Measurements from ENCODE around the gene PRAMEF15. TPM values are rescaled to one million over a fixed set of nuclear protein-coding genes. Genes with fewer than 3 reads are reported as not detected.
"Not testable (repeated sequence)": the region's sequence is repeated elsewhere in the genome, so short reads cannot be mapped to it uniquely, and the experiment has no call there.

PRAMEF15 gene
- total RNA-seq, 1 experiment from 2014 or later, result not detected

GRCh38 chr1:13303239-13303638 lies 12.1 kb upstream of the PRAMEF15 start, which contains the start of gene PRAMEF33:
PRAMEF33 (plus strand) TSS chr1:13303539; CDS start chr1:13305955, 2,416 bp downstream.
- H3K9me3 ChIP-seq (ENCODE audit: low read length); H2AFZ ChIP-seq (ENCODE audit: low read length); H3K9ac ChIP-seq (ENCODE audit: low read length); H3K27me3 ChIP-seq (ENCODE audit: low read length); H3K4me1 ChIP-seq (ENCODE audit: low read length); H3K27ac ChIP-seq (ENCODE audit: low read length); H3K4me3 ChIP-seq (ENCODE audit: low read length); H3K9me2 ChIP-seq (replicated peaks; ENCODE audit: insufficient read depth, low read length); H4K20me1 ChIP-seq (ENCODE audit: insufficient read depth, low read depth, low read length); H3K79me2 ChIP-seq (ENCODE audit: low read length); H3K4me2 ChIP-seq (ENCODE audit: low read depth, low read length, poor library complexity, severe bottlenecking); H3K36me3 ChIP-seq (ENCODE audit: insufficient read depth, low read length); DNase-seq: not testable (repeated sequence)

- not testable (repeated sequence) for H3K36me3 ChIP-seq (ENCODE audit: insufficient read depth, low read length); H3K9me3 ChIP-seq (ENCODE audit: low read length); H3K79me2 ChIP-seq (ENCODE audit: low read length); H3K27me3 ChIP-seq (ENCODE audit: low read length); H3K4me2 ChIP-seq (ENCODE audit: low read depth, low read length, poor library complexity, severe bottlenecking); H3K4me3 ChIP-seq (ENCODE audit: low read length); H3K4me1 ChIP-seq (ENCODE audit: low read length); H2AFZ ChIP-seq (ENCODE audit: low read length); H3K27ac ChIP-seq (ENCODE audit: low read length); DNase-seq; H4K20me1 ChIP-seq (ENCODE audit: insufficient read depth, low read depth, low read length); H3K9ac ChIP-seq (ENCODE audit: low read length); H3K9me2 ChIP-seq (replicated peaks; ENCODE audit: insufficient read depth, low read length)
These were observed 27.1 kb downstream of the PRAMEF15 start for GRCh38 chr1:13342496-13342895.

GRCh38 chr1:13347034-13347433 lies 31.7 kb downstream of the PRAMEF15 start, which contains the start of gene PRAMEF14:
PRAMEF14 (minus strand) TSS chr1:13347134; CDS start chr1:13345314, 1,820 bp downstream.
- H3K79me2 ChIP-seq (ENCODE audit: low read length); H3K27ac ChIP-seq (ENCODE audit: low read length); H3K27me3 ChIP-seq (ENCODE audit: low read length); H3K9me2 ChIP-seq (replicated peaks; ENCODE audit: insufficient read depth, low read length); H3K4me1 ChIP-seq (ENCODE audit: low read length); H3K36me3 ChIP-seq (ENCODE audit: insufficient read depth, low read length); H3K9ac ChIP-seq (ENCODE audit: low read length); H4K20me1 ChIP-seq (ENCODE audit: insufficient read depth, low read depth, low read length); H2AFZ ChIP-seq (ENCODE audit: low read length); H3K9me3 ChIP-seq (ENCODE audit: low read length); H3K4me2 ChIP-seq (ENCODE audit: low read depth, low read length, poor library complexity, severe bottlenecking); DNase-seq; H3K4me3 ChIP-seq (ENCODE audit: low read length): not testable (repeated sequence)

GRCh38 chr1:13353476-13353875 lies 38.1 kb downstream of the PRAMEF15 start:
- not testable (repeated sequence) for H3K27me3 ChIP-seq (ENCODE audit: low read length); H3K27ac ChIP-seq (ENCODE audit: low read length); H4K20me1 ChIP-seq (ENCODE audit: insufficient read depth, low read depth, low read length); H3K36me3 ChIP-seq (ENCODE audit: insufficient read depth, low read length); DNase-seq; H3K9ac ChIP-seq (ENCODE audit: low read length); H3K9me3 ChIP-seq (ENCODE audit: low read length); H3K79me2 ChIP-seq (ENCODE audit: low read length); H3K9me2 ChIP-seq (replicated peaks; ENCODE audit: insufficient read depth, low read length); H2AFZ ChIP-seq (ENCODE audit: low read length); H3K4me3 ChIP-seq (ENCODE audit: low read length); H3K4me1 ChIP-seq (ENCODE audit: low read length); H3K4me2 ChIP-seq (ENCODE audit: low read depth, low read length, poor library complexity, severe bottlenecking)

- not testable (repeated sequence) for H3K79me2 ChIP-seq (ENCODE audit: low read length); H3K4me2 ChIP-seq (ENCODE audit: low read depth, low read length, poor library complexity, severe bottlenecking); H2AFZ ChIP-seq (ENCODE audit: low read length); H3K36me3 ChIP-seq (ENCODE audit: insufficient read depth, low read length); H3K9me2 ChIP-seq (replicated peaks; ENCODE audit: insufficient read depth, low read length); DNase-seq; H3K9me3 ChIP-seq (ENCODE audit: low read length); H3K9ac ChIP-seq (ENCODE audit: low read length); H3K4me1 ChIP-seq (ENCODE audit: low read length); H4K20me1 ChIP-seq (ENCODE audit: insufficient read depth, low read depth, low read length); H3K4me3 ChIP-seq (ENCODE audit: low read length); H3K27ac ChIP-seq (ENCODE audit: low read length); H3K27me3 ChIP-seq (ENCODE audit: low read length)
These were observed 39.1 kb downstream of the PRAMEF15 start for GRCh38 chr1:13354475-13354874.

GRCh38 chr1:13356774-13357173 lies 41.4 kb downstream of the PRAMEF15 start:
- peak; percentile 91 for DNase-seq

GRCh38 chr1:13362364-13362763 lies 47.0 kb downstream of the PRAMEF15 start:
- not testable (repeated sequence) for DNase-seq; H3K4me2 ChIP-seq (ENCODE audit: low read depth, low read length, poor library complexity, severe bottlenecking); H3K4me3 ChIP-seq (ENCODE audit: low read length); H3K27me3 ChIP-seq (ENCODE audit: low read length); H3K4me1 ChIP-seq (ENCODE audit: low read length); H3K9ac ChIP-seq (ENCODE audit: low read length); H3K36me3 ChIP-seq (ENCODE audit: insufficient read depth, low read length); H3K79me2 ChIP-seq (ENCODE audit: low read length); H4K20me1 ChIP-seq (ENCODE audit: insufficient read depth, low read depth, low read length); H3K9me3 ChIP-seq (ENCODE audit: low read length); H2AFZ ChIP-seq (ENCODE audit: low read length); H3K27ac ChIP-seq (ENCODE audit: low read length); H3K9me2 ChIP-seq (replicated peaks; ENCODE audit: insufficient read depth, low read length)

More at GRCh38 chr1:13356774-13357173, 41.4 kb downstream of the PRAMEF15 start:
- not testable (repeated sequence) for H3K4me2 ChIP-seq (ENCODE audit: low read depth, low read length, poor library complexity, severe bottlenecking); H3K9me3 ChIP-seq (ENCODE audit: low read length); H3K9ac ChIP-seq (ENCODE audit: low read length); H2AFZ ChIP-seq (ENCODE audit: low read length); H3K27ac ChIP-seq (ENCODE audit: low read length); H3K79me2 ChIP-seq (ENCODE audit: low read length); H4K20me1 ChIP-seq (ENCODE audit: insufficient read depth, low read depth, low read length); H3K4me1 ChIP-seq (ENCODE audit: low read length); H3K36me3 ChIP-seq (ENCODE audit: insufficient read depth, low read length); H3K4me3 ChIP-seq (ENCODE audit: low read length); H3K27me3 ChIP-seq (ENCODE audit: low read length); H3K9me2 ChIP-seq (replicated peaks; ENCODE audit: insufficient read depth, low read length)

GRCh38 chr1:13364928-13365327 lies 49.5 kb downstream of the PRAMEF15 start:
- not testable (repeated sequence) for DNase-seq; H3K9ac ChIP-seq (ENCODE audit: low read length); H3K9me2 ChIP-seq (replicated peaks; ENCODE audit: insufficient read depth, low read length); H3K9me3 ChIP-seq (ENCODE audit: low read length); H3K27me3 ChIP-seq (ENCODE audit: low read length); H3K4me1 ChIP-seq (ENCODE audit: low read length); H3K36me3 ChIP-seq (ENCODE audit: insufficient read depth, low read length); H3K27ac ChIP-seq (ENCODE audit: low read length); H3K79me2 ChIP-seq (ENCODE audit: low read length); H3K4me3 ChIP-seq (ENCODE audit: low read length); H2AFZ ChIP-seq (ENCODE audit: low read length); H3K4me2 ChIP-seq (ENCODE audit: low read depth, low read length, poor library complexity, severe bottlenecking); H4K20me1 ChIP-seq (ENCODE audit: insufficient read depth, low read depth, low read length)

- H3K4me1 ChIP-seq (ENCODE audit: low read length); H3K9me3 ChIP-seq (ENCODE audit: low read length); H3K9ac ChIP-seq (ENCODE audit: low read length); H3K27ac ChIP-seq (ENCODE audit: low read length); H3K4me3 ChIP-seq (ENCODE audit: low read length); H4K20me1 ChIP-seq (ENCODE audit: insufficient read depth, low read depth, low read length); H3K36me3 ChIP-seq (ENCODE audit: insufficient read depth, low read length); H2AFZ ChIP-seq (ENCODE audit: low read length); H3K79me2 ChIP-seq (ENCODE audit: low read length); H3K4me2 ChIP-seq (ENCODE audit: low read depth, low read length, poor library complexity, severe bottlenecking); H3K9me2 ChIP-seq (replicated peaks; ENCODE audit: insufficient read depth, low read length); H3K27me3 ChIP-seq (ENCODE audit: low read length): not testable (repeated sequence)
- DNase-seq, result peak; percentile 24
These were observed 51.2 kb downstream of the PRAMEF15 start for GRCh38 chr1:13366536-13366935.

Measured in Karpas-422 (cell line).